NK-92 (cell line): Measurements from ENCODE around the gene TRIM44.
"Not testable (repeated sequence)": the region's sequence is repeated elsewhere in the genome, so short reads cannot be mapped to it uniquely, and the experiment has no call there.

Experiments
- DNase-seq: peaks from one replicate; lab custom pipeline; 2025; ENCODE audit not compliant: unreplicated experiment; lab: John Stamatoyannopoulos, UW

The TRIM44 gene

DNA sequence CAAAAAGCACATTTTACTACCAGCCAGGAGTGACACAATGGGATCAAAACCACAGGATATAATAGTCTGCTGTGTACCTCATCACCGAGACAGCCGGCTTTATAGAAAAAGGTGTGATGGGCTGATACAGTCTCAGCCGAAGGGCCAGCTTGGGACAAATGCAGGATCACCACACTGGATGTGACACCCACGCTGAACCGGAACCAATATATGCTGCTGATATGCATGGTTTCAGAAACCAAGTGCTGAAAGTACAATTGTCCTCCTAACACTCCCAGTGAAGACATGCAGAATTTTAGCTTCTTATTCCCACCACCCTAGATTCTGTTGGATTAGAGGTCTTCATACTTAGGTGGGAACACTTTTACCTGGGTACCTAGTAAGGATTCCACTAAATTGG is 184.3 kb downstream of the TRIM44 start:
- no peak for DNase-seq

GRCh38 chr11:35847473-35847872 is 184.9 kb downstream of the TRIM44 start:
- DNase-seq: no peak

- DNase-seq: no peak
Measured at GRCh38 chr11:35848616-35849015, 186.0 kb downstream of the TRIM44 start.

- no peak for DNase-seq
Measured at GRCh38 chr11:35850191-35850590, 187.6 kb downstream of the TRIM44 start.

DNA sequence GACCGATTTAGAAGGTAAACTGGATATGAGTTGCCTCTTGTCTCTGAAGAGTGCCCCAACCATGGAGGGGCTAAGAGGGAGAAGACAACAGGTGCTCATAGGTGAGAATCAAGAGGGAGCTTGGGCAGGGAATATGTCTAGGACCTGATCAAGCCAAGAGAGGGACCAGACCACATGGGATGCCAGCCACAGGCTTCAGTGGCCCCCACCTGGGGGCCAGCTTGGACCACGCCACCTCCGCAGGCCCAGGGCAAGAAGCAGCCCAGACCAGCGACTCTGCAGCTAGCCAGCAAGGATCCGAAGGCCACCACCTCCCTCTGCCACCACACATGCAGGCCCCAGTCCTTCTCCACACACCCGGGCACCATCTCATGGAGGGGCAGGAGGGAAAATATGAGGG is 188.8 kb downstream of the TRIM44 start:
- DNase-seq: no peak

- DNase-seq: no peak
Measured at GRCh38 chr11:35852056-35852455, 189.5 kb downstream of the TRIM44 start.

- DNase-seq: no peak
Measured at GRCh38 chr11:35853971-35854370, 191.4 kb downstream of the TRIM44 start.

DNA sequence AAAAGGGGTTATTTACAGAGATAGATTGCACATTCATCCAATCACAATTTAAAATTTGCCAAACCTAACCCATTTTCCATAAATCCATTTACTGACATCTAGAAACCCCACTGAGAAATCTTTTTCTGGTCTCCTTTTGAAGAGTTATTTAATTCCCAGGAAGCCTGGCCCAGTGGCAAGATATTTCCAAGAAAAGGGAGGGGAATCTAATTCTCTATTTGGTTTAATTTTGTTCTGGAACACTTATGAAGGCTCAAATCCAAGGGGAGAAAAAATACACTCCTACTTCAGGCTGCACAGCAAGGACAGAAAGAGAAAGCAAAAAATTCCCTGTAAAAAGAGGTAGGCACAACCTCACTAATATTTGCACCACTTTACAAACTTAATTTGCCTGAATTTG is 193.1 kb downstream of the TRIM44 start:
- no peak for DNase-seq

- DNase-seq: no peak
Measured at GRCh38 chr11:35856259-35856658, 193.7 kb downstream of the TRIM44 start.

DNA sequence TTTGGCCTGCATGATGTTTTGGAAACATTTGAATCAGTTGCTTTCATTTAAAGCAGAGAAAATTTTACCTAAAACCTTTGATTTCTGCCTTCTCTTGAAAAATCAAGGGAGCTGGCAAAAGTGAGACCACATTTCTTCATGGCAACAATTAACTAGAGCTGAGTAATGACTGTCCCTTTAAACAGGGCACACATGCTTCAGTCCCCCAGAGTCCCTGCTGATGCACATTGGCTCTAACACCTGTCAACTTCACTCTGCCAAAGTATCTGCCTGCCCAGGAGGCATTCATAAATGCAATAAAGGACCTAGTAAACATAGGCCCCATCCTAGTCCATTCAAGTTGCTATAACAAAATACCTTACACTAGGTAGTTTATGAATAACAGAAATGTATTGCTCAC is 194.2 kb downstream of the TRIM44 start:
- no peak for DNase-seq

DNA sequence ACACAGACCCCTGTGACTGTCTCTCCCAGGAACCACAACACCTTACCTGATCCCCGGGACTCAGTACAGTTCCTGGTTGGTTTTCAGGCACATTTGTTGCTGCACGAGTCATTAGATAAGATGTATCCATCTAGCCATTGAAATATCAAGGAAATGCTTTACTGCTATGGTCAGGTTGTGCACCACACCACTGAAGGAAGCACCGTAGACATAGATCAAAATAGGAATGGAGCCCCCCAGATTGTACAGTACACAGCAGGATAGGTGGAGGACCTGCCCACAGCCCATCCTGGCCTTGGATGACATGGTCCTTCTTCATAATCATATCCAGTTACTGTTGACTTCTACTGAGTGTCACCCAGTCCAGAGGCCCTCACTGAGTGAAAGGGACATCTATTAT is 195.3 kb downstream of the TRIM44 start:
- DNase-seq: no peak

DNA sequence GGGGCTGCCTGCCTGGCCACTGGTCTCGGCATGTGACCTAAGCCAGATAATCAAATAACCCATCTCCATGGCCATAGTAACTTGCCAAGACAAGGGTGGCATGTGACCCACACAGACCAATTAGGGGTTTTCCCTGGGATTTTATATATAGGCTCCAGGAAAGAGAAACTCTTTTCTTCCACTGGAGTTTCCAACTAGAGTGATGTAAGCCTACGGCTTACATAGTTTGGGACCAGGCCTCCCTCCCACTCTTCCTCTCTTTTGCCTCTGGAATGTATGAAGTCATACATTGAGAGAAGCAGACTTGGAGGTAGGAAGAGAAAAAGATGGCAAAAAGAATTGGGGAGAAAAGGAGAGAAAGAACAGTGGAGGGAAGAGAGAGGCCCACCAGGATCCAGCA is 196.7 kb downstream of the TRIM44 start:
- DNase-seq: no peak

DNA sequence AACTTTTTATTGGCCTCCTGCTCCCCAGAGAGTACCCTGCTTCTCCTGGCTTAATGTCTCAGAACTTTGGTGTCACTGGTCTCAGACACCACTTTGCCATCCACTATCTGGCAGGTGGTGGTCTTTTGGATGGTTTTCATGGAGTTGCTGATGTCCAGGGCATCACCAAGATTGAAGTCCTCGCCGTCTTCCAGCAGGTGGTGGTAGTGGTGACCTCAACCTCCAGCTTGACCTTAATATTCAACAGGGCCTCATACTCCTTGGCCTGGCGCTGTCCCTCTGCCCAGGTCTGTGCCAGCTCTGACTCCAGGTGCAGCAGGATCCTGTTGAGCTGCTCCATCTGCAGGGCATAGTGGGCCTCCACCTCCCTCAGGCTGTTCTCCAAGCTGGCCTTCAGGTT is 197.6 kb downstream of the TRIM44 start:
- DNase-seq: not testable (repeated sequence)

- no peak for DNase-seq
Measured at GRCh38 chr11:35861191-35861590, 198.6 kb downstream of the TRIM44 start.

DNA sequence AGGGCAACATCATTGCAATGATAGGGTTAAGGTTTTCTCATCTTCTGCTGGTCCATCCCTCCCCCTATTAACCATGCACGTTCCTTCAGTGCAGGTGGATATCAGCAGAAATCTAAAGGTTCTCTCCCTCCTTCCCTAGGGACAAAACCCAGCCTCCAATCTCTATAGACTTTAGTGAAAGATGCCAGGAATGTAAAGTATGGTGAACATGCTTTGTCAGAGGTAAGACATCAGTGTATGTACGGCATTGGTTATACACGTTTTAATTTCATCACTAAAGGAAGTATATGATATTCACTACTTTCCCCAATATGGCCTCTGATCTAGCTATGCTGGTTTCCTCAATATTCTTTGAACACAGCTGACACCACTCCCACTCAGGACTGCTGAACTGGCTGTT is 200.1 kb downstream of the TRIM44 start:
- DNase-seq: no peak

DNA sequence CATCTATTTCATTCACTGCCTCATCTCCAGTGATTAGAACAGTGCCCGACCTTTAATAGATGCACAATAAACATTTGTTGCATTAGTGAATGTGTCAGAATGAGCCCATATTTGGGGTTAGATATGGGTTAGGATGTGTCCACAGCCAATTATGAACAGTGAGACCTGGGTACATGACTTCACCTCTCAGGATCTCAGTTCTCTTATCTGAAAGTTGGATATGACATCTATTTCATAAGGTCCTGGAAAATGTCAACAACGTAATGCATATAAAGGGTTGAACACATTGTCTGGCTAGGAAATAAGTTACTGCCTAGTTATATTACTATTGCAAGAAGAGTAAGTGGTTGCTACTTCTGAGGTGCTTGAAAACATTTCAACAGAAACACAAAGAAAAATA is 201.6 kb downstream of the TRIM44 start:
- DNase-seq: no peak

GRCh38 chr11:35866601-35867000 is 204.0 kb downstream of the TRIM44 start:
- DNase-seq: no peak
